AG09319 (cell line): ENCODE measurements around the gene NAXD.

ENCODE experiments used
- DNase-seq: peaks from one replicate; pipeline ENCODE4 v3.0.0-alpha.2; 2010; ENCODE audit warnings: low read depth; ENCODE audit errors: extremely low read depth
- TF ChIP-seq, protein P1 (sequence below): IDR thresholded peaks from 2 replicates; pipeline ENCODE4 v1.5.1; 2011; ENCODE audit warnings: low read depth, mild to moderate bottlenecking, inconsistent platforms, low read length, moderate library complexity

NAXD gene

DNA sequence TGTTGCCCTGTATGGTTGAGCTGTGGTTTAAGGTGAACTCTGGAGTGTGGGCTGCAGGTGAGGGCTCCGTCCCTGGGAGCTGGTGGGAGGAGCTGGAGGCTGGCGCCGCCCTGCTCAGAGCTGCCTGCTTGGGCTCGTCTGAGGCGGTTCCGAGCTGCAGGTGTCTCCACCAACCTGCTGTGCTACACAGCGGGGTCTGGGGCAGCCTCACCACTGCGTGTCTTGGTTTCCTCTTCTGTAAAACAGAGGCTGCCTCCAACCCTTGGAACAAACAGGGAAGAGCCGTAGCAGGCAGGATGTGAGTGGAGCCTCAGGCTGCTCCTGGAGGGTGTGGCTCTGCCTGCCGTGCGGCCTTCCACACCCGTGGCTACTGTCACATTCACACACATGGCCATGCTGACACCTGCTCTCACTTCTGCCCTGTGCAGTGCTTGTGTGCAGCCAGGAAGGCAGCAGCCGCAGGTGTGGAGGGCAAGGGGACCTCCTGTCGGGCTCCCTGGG is 21.4 kb downstream of the NAXD start:
- no peak for DNase-seq
- TF ChIP-seq, protein P1, sequence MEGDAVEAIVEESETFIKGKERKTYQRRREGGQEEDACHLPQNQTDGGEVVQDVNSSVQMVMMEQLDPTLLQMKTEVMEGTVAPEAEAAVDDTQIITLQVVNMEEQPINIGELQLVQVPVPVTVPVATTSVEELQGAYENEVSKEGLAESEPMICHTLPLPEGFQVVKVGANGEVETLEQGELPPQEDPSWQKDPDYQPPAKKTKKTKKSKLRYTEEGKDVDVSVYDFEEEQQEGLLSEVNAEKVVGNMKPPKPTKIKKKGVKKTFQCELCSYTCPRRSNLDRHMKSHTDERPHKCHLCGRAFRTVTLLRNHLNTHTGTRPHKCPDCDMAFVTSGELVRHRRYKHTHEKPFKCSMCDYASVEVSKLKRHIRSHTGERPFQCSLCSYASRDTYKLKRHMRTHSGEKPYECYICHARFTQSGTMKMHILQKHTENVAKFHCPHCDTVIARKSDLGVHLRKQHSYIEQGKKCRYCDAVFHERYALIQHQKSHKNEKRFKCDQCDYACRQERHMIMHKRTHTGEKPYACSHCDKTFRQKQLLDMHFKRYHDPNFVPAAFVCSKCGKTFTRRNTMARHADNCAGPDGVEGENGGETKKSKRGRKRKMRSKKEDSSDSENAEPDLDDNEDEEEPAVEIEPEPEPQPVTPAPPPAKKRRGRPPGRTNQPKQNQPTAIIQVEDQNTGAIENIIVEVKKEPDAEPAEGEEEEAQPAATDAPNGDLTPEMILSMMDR = no peak

DNA sequence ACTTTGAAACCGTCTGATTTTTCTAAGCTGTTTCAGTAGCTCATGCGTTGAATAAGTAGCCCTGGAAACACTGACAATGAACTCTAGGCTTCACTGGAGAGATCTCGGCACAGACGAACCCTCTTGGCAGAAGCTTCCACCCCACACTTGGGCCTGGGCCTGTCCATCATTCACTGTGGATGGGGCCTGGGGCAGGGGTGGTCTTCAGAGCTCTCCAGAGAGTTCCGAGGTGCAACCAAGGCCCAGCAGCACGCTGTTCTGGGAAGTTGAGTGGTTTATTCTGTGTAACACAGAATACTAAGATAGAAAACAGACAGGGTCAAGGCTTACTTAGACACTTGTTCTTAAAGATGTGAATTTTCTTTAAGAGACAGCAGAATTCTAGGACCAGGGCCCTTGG is 21.9 kb downstream of the NAXD start:
- TF ChIP-seq, protein P1 = no peak
- no peak for DNase-seq

DNA sequence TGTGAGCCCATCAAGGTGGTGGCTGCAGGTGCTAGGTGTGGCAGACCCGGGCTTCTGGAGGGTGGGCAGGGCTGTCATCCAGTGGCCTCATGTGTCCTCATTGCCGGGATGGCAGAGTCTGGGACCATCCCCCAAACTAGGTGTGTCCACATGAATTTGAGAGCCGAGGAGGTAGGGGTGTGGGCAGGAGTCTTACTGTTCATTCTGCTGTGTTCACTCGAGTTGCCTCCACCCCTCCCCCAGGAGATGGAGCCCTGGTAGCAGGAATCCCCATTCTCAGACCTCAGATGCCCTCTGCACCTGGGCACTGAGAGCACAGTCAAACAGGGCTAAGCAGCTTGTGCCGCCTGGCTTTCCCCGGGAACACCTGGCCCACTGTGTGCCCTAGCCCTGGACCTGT is 22.4 kb downstream of the NAXD start:
- TF ChIP-seq, protein P1 = no peak
- no peak for DNase-seq

DNA sequence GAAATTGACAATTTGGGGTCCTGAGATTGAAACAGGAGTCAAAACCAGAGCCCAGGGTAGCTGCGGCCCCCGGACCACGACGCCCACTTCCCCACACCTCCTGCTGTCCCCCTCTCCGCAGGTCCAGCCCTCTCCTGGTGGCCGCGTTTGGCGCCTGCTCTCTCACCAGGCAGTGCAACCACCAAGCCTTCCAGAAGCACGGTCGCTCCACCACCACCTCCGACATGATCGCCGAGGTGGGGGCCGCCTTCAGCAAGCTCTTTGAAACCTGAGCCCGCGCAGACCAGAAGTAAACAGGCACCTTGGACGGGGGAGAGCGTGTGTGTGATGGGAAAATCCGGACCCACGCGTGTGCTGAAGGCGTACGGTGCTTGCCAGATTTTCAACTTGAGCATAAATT is 22.9 kb downstream of the NAXD start:
- TF ChIP-seq, protein P1 = no peak

DNA sequence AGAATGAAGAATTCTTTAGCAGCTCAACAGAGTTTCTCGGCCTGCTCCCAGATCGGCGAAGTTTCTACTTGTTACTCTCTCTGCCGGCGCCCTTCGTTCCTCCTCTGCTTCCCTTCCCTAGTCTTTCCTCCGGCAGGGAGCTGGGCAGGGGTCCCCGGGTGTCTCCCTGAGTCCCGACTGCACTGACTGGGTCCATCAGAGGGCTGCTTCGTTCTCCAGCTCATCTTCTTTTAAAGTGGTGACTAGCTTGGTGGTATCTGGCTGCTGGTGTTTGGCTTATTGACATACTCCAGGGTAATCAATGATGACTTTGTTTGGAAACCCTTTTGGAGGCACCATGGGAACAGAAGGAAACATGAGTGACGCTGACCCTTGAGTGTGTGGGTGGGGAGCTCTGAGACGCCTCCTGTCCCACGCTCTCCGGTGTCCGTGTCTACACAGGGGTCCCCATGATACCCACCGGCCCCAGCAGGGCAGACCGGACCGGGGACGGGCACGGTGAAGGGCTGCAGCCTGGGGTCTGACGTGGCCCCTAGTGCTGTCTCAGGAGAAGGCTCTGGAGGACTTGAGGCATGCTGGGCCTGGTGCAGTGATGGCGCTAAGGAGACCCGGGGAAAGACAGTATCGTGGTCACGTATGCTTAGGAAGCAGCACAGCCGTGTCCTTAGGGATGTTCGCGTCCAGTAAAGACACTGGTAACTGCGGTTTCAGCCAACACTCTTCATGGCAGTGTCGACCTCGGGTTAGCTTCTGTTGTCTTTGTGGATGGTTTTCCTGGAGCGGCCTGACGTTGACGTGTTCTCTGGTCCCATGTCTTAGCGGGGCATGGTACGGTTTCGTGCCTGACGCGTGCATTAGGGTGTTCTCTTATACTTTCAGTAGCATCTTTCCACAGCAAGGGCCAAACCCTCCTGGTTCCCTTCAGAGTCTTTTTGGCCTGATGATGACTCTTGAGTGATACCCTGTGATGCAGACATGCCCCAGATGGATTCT is 23.8 kb downstream of the NAXD start:
- TF ChIP-seq, protein P1 = no peak

More for the DNA sequence above, 22.9 kb downstream of the NAXD start:
- no peak for DNase-seq

DNA sequence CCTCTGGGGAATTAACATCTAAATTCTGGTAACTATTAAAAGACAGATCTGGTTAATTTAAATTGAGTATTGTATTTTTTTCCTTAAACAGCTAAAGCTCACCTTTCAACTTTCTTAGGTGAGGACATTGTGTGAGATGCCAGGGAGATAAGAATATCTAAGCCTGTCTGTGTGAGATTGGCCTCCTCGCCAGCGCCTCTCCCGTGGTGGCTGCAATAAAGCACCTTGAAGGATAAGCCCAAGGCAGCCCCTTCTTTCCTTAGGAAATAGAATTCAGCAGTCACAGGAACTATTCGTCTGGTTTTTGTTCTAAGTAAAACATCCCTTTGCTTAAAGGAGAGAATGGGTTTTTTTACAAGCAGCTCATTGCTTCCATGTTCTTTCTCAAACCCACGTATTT is 24.6 kb downstream of the NAXD start:
- DNase-seq = no peak
- TF ChIP-seq, protein P1 = no peak

More for the DNA sequence above, 23.8 kb downstream of the NAXD start:
- no peak for DNase-seq

DNA sequence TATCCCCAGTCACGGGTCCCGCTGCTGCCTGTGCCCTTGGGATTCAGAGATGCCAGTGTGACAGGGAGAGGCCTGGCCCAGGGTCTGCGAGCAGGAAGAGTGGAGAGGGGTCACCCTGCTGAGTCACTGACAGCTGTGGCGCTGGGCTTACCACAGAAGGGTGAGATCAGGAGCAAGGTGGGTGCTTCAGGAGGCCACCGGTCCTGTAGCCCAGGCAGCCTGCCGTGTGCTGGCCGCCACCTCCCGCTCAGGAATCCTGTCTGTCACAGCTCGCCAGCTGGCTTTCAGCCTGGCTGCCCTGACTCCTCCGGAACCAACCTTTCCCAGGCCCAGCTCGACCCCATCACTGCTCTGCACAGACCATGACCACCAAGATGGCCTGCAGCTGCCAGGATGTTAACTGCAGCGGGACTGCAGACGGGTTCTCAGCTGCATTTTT is 25.3 kb downstream of the NAXD start:
- DNase-seq = no peak
- TF ChIP-seq, protein P1 = no peak
